Smooth muscle cell (in vitro differentiated cells): Measurements from ENCODE around the gene DCDC1. TPM values are rescaled to one million over a fixed set of nuclear protein-coding genes. Genes with fewer than 3 reads are reported as not detected.

Source experiments
- DNase-seq: peaks from one replicate; lab custom pipeline; 2025; ENCODE audit not compliant: unreplicated experiment; lab: John Stamatoyannopoulos, UW
- H2AFZ ChIP-seq: fragments of 200-600 bp; sonication (generic); 2 replicates; pipeline ENCODE4 v1.6.0; 2016; ENCODE audit warnings: antibody characterized with exemption, low read depth, mild to moderate bottlenecking
- H3F3A ChIP-seq: fragments of 200-600 bp; sonication (generic); 2 replicates; pipeline ENCODE4 v1.6.0; 2017; ENCODE audit warnings: antibody characterized with exemption, low read depth
- H3K27ac ChIP-seq: fragments of 200-600 bp; sonication (generic); 2 replicates; pipeline ENCODE4 v1.5.1; 2016; ENCODE audit warnings: low read depth, mild to moderate bottlenecking
- H3K27me3 ChIP-seq: fragments of 200-600 bp; sonication (generic); 2 replicates; pipeline ENCODE4 v1.6.1; 2016; ENCODE audit warnings: low read depth, mild to moderate bottlenecking
- H3K36me3 ChIP-seq: fragments of 200-600 bp; sonication (generic); 2 replicates; pipeline ENCODE4 v1.5.1; 2016; ENCODE audit warnings: low read depth
- H3K4me1 ChIP-seq: fragments of 200-600 bp; sonication (generic); 2 replicates; pipeline ENCODE4 v1.5.1; 2016; ENCODE audit warnings: low read depth
- H3K4me2 ChIP-seq: fragments of 200-600 bp; sonication (generic); 2 replicates; pipeline ENCODE4 v1.6.0; 2016; ENCODE audit warnings: mild to moderate bottlenecking
- H3K4me3 ChIP-seq: fragments of 200-600 bp; sonication (generic); 2 replicates; pipeline ENCODE4 v1.5.1; 2016; ENCODE audit warnings: mild to moderate bottlenecking
- H3K79me2 ChIP-seq: fragments of 200-600 bp; sonication (generic); 2 replicates; pipeline ENCODE4 v1.6.0; 2016; ENCODE audit warnings: low read depth, mild to moderate bottlenecking
- H3K9ac ChIP-seq: fragments of 200-600 bp; sonication (generic); 2 replicates; pipeline ENCODE4 v1.6.0; 2016; ENCODE audit warnings: low read depth
- H3K9me3 ChIP-seq: fragments of 200-600 bp; sonication (generic); replicated peaks from 2 replicates; pipeline ENCODE4 v1.5.1; 2016; ENCODE audit warnings: low read depth
- H4K20me1 ChIP-seq: fragments of 200-600 bp; sonication (generic); 2 replicates; pipeline ENCODE4 v1.6.0; 2016; ENCODE audit warnings: low read depth
- WGBS: methylation state at CpG from one replicate; pipeline ENCODE4 v1.1.7; 2016; ENCODE audit warnings: low lambda C conversion rate; 5-methylcytosine and 5-hydroxymethylcytosine counted together
- polyA plus RNA-seq: library from polyadenylated mRNA; unstranded; fragments of >200 nt; fragmentation: Nextera tagmentation; extraction: Ambion mirVana; gene quantifications from 2 replicates; pipeline ENCODE4 v1.2.1, GENCODE V29; 2016
- total RNA-seq: library from RNA; depleted of rRNA; stranded (reverse); fragments of >200 nt; gene quantifications from 2 replicates; pipeline ENCODE4 v1.2.3, GENCODE V29; 2014
- TF ChIP-seq, protein P1 (sequence below): fragments of 200-600 bp; sonication (generic); IDR thresholded peaks from 2 replicates; pipeline ENCODE4 v1.5.1; 2017; ENCODE audit warnings: borderline replicate concordance, mild to moderate bottlenecking, antibody characterized with exemption; ENCODE audit not compliant: insufficient read depth, poor library complexity, severe bottlenecking

Gene DCDC1
- total and polyA plus RNA-seq, 2 experiments from 2014 or later: 0.39 to 0.45 TPM

- Histone ChIP-seq H4K20me1 (no peaks in the 10 kb centered on the region), H3K9ac (no peak overlapping the region), H3F3A (no peaks in the 10 kb centered on the region), H3K27me3 (no peaks in the 10 kb centered on the region), H2AFZ (no peak overlapping the region), H3K36me3 (no peaks in the 10 kb centered on the region), H3K4me1 (no peaks in the 10 kb centered on the region), H3K79me2 (no peaks in the 10 kb centered on the region), H3K4me2 (no peak overlapping the region), H3K27ac (no peak overlapping the region), H3K9me3 (no peaks in the 10 kb centered on the region), H3K4me3 (no peak overlapping the region)
- DNase-seq: no peak
- TF ChIP-seq, protein P1, sequence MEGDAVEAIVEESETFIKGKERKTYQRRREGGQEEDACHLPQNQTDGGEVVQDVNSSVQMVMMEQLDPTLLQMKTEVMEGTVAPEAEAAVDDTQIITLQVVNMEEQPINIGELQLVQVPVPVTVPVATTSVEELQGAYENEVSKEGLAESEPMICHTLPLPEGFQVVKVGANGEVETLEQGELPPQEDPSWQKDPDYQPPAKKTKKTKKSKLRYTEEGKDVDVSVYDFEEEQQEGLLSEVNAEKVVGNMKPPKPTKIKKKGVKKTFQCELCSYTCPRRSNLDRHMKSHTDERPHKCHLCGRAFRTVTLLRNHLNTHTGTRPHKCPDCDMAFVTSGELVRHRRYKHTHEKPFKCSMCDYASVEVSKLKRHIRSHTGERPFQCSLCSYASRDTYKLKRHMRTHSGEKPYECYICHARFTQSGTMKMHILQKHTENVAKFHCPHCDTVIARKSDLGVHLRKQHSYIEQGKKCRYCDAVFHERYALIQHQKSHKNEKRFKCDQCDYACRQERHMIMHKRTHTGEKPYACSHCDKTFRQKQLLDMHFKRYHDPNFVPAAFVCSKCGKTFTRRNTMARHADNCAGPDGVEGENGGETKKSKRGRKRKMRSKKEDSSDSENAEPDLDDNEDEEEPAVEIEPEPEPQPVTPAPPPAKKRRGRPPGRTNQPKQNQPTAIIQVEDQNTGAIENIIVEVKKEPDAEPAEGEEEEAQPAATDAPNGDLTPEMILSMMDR: no peak
- WGBS: 72% methylated on average over 3 of the region's 3 CpGs
Observed at GRCh38 chr11:30873924-30874610, 495.5 kb downstream of the DCDC1 start.

GRCh38 chr11:30868626-30869081, 500.9 kb downstream of the DCDC1 start:
- Histone ChIP-seq H3K36me3 (no peaks in the 10 kb centered on the region), H3K27ac (no peak overlapping the region)
- 66% methylated on average over 2 of the region's 2 CpGs for WGBS

GRCh38 chr11:30863209-30863608, 506.3 kb downstream of the DCDC1 start:
- H3F3A ChIP-seq: no peaks in the 10 kb centered on the region
- H3K9me3 ChIP-seq: no peaks in the 10 kb centered on the region
- H2AFZ ChIP-seq: no peak overlapping the region
- H3K9ac ChIP-seq: no peak overlapping the region
- no peak overlapping the region for H3K4me3 ChIP-seq
- no peak overlapping the region for H3K27ac ChIP-seq
- DNase-seq: no peak
- H3K4me1 ChIP-seq: peaks cover 18% of the 10 kb centered on the region
- no peaks in the 10 kb centered on the region for H3K27me3 ChIP-seq
- H4K20me1 ChIP-seq: no peaks in the 10 kb centered on the region
- no peaks in the 10 kb centered on the region for H3K79me2 ChIP-seq
- H3K4me2 ChIP-seq: no peak overlapping the region
- TF ChIP-seq, protein P1: no peak
- 67% methylated on average over 2 of the region's 2 CpGs for WGBS
- H3K36me3 ChIP-seq: no peaks in the 10 kb centered on the region

More at GRCh38 chr11:30868626-30869081, 500.9 kb downstream of the DCDC1 start:
- no peaks in the 10 kb centered on the region for H3K9me3 ChIP-seq
- no peaks in the 10 kb centered on the region for H3K4me1 ChIP-seq
- no peak overlapping the region for H2AFZ ChIP-seq
- no peaks in the 10 kb centered on the region for H3F3A ChIP-seq
- no peak overlapping the region for H3K9ac ChIP-seq
- TF ChIP-seq, protein P1: no peak
- no peaks in the 10 kb centered on the region for H3K27me3 ChIP-seq
- no peak overlapping the region for H3K4me3 ChIP-seq
- H3K79me2 ChIP-seq: no peaks in the 10 kb centered on the region
- no peak for DNase-seq
- H4K20me1 ChIP-seq: no peaks in the 10 kb centered on the region
- H3K4me2 ChIP-seq: no peak overlapping the region

DNA sequence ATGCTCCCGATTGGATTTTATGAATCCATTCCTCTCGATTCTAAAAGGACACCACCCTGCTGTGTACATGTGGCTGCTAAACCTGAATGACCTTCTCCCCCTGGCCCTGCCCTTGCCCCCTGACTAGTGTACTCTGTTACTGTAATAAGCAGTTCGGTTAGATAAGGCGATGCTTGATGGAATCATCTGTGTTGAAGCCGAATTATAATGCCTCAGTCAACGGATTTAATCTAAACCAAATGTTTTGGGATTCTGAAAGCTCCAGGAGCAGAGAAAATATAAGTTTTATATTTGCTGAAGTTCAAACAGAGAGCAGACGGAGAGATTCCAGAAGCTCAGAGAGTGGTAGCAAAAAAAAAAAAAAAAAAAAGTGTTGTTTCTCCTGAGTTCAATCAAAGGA, 508.0 kb downstream of the DCDC1 start:
- no peaks in the 10 kb centered on the region for H3K27me3 ChIP-seq
- TF ChIP-seq, protein P1: no peak
- H3K9me3 ChIP-seq: no peaks in the 10 kb centered on the region
- H3K4me1 ChIP-seq: peaks cover 18% of the 10 kb centered on the region
- no peak for DNase-seq
- H3K36me3 ChIP-seq: no peaks in the 10 kb centered on the region
- H3K4me3 ChIP-seq: no peak overlapping the region
- H3K4me2 ChIP-seq: no peak overlapping the region
- H3K9ac ChIP-seq: no peak overlapping the region
- no peak overlapping the region for H3K27ac ChIP-seq
- no peaks in the 10 kb centered on the region for H4K20me1 ChIP-seq
- H3F3A ChIP-seq: no peaks in the 10 kb centered on the region
- 84% methylated on average over 7 of the region's 7 CpGs for WGBS
- no peak overlapping the region for H2AFZ ChIP-seq
- H3K79me2 ChIP-seq: no peaks in the 10 kb centered on the region
